HL-60 (cell line): ENCODE results near the gene XPO1.

ENCODE experiments used
- DNase-seq, 2 experiments: peaks; one replicate each; pipeline ENCODE4 v3.0.0-alpha.2; 2010 to 2020; ENCODE audit warnings: low read depth in 1 of 2, low spot score in 1 of 2
- H3K27ac ChIP-seq: fragments of 250-450 bp; sonication (Bioruptor Pico); replicated peaks from 2 replicates; pipeline ENCODE4 v1.5.1; 2020; ENCODE audit warnings: mild to moderate bottlenecking, moderate library complexity
- H3K27me3 ChIP-seq: fragments of 250-450 bp; sonication (Bioruptor Pico); 2 replicates; pipeline ENCODE4 v1.5.1; 2021; ENCODE audit warnings: mild to moderate bottlenecking, moderate library complexity; ENCODE audit not compliant: insufficient read depth, poor library complexity, severe bottlenecking
- H3K4me3 ChIP-seq: replicated peaks from 2 replicates; pipeline ENCODE4 v1.5.1; 2011; ENCODE audit warnings: mild to moderate bottlenecking, control low read depth, low read length; ENCODE audit not compliant: insufficient read depth
- GABPA ChIP-seq: IDR thresholded peaks from 2 replicates; pipeline ENCODE4 v1.6.1; 2012; ENCODE audit warnings: low read depth
- POLR2AphosphoS5 ChIP-seq: IDR thresholded peaks from 2 replicates; pipeline ENCODE4 v1.6.1; 2012; ENCODE audit warnings: low read depth
- SPI1 ChIP-seq: IDR thresholded peaks from 2 replicates; pipeline ENCODE4 v1.6.1; 2012; ENCODE audit warnings: low read depth, mild to moderate bottlenecking, borderline replicate concordance
- TF ChIP-seq, protein P1 (sequence below): IDR thresholded peaks from one replicate; pipeline ENCODE4 v1.5.1; 2011; ENCODE audit warnings: low read length, control low read depth, inconsistent platforms; ENCODE audit not compliant: insufficient read depth
- TF ChIP-seq, protein P2 (sequence below): IDR thresholded peaks from 2 replicates; pipeline ENCODE4 v1.6.1; 2012; ENCODE audit warnings: low read depth; ENCODE audit not compliant: insufficient replicate concordance

XPO1 gene

DNA sequence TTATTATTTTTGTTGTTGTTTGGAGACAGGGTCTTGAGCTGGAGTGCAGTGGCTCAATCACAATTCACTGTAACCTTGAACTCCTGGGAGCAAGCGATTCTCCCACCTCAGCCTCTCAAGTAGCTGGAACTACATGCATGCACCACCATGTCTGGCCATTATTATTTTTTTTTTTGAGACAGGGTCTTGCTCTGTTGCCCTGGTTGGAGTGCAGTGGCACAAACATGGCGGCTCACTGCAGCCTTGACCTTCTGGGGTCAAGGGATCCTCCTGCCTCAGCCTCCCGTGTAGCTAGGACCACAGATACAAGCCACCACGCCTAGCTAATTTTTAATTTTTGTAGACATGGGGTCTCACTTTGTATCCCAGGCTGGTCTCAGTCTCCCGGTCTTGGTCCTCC is 20.0 kb upstream of the XPO1 start:
- TF ChIP-seq GABPA = no peak

DNA sequence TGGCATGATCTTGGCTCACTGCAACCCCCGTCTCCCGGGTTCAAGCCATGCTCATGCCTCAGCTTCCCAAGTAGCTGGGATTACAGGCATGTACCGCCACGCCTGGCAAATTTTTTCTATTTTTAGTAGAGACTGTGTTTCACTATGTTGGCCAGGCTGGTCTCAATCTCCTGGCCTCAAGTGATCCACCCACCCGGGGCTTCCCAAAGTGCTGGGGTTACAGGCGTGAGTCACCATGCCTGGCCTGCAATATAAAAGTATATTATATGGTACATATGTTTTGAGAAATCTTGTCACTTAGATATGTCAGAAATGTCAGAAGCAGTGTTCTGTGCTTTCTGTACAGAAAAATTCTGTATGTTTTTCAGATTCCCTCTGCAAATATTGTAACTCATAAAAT is 19.2 kb upstream of the XPO1 start:
- no peak overlapping the region for H3K27ac ChIP-seq
- H3K4me3 ChIP-seq = no peak overlapping the region
- DNase-seq = no peak
- no peak for TF ChIP-seq GABPA
- TF ChIP-seq, protein P1, sequence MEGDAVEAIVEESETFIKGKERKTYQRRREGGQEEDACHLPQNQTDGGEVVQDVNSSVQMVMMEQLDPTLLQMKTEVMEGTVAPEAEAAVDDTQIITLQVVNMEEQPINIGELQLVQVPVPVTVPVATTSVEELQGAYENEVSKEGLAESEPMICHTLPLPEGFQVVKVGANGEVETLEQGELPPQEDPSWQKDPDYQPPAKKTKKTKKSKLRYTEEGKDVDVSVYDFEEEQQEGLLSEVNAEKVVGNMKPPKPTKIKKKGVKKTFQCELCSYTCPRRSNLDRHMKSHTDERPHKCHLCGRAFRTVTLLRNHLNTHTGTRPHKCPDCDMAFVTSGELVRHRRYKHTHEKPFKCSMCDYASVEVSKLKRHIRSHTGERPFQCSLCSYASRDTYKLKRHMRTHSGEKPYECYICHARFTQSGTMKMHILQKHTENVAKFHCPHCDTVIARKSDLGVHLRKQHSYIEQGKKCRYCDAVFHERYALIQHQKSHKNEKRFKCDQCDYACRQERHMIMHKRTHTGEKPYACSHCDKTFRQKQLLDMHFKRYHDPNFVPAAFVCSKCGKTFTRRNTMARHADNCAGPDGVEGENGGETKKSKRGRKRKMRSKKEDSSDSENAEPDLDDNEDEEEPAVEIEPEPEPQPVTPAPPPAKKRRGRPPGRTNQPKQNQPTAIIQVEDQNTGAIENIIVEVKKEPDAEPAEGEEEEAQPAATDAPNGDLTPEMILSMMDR = no peak
- TF ChIP-seq, protein P2, sequence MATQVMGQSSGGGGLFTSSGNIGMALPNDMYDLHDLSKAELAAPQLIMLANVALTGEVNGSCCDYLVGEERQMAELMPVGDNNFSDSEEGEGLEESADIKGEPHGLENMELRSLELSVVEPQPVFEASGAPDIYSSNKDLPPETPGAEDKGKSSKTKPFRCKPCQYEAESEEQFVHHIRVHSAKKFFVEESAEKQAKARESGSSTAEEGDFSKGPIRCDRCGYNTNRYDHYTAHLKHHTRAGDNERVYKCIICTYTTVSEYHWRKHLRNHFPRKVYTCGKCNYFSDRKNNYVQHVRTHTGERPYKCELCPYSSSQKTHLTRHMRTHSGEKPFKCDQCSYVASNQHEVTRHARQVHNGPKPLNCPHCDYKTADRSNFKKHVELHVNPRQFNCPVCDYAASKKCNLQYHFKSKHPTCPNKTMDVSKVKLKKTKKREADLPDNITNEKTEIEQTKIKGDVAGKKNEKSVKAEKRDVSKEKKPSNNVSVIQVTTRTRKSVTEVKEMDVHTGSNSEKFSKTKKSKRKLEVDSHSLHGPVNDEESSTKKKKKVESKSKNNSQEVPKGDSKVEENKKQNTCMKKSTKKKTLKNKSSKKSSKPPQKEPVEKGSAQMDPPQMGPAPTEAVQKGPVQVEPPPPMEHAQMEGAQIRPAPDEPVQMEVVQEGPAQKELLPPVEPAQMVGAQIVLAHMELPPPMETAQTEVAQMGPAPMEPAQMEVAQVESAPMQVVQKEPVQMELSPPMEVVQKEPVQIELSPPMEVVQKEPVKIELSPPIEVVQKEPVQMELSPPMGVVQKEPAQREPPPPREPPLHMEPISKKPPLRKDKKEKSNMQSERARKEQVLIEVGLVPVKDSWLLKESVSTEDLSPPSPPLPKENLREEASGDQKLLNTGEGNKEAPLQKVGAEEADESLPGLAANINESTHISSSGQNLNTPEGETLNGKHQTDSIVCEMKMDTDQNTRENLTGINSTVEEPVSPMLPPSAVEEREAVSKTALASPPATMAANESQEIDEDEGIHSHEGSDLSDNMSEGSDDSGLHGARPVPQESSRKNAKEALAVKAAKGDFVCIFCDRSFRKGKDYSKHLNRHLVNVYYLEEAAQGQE = no peak
- no peak for TF ChIP-seq POLR2AphosphoS5
- TF ChIP-seq SPI1 = no peak
- no peaks in the 10 kb centered on the region for H3K27me3 ChIP-seq

More for the DNA sequence above, 20.0 kb upstream of the XPO1 start:
- Histone ChIP-seq H3K27me3 (no peaks in the 10 kb centered on the region), H3K27ac (no peak overlapping the region), H3K4me3 (no peak overlapping the region)
- DNase-seq = no peak

DNA sequence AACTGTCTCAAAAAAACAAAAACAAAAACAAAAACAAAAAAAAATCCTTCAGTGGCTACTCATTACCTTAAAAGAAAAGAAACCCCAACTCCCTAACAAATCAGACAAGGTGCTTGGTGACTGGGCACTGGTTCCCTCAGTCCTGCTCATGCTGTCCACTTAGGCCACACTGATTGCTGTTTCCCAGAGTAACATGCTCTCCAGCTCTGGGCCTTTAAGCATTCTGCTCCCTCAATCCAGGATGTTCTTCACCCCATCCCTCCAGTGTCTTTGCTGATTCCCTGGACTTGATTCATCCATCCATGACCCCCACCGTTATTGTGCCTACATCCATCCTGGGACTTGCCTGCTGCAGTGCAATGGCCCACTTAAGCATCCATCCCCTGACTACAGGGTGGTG is 16.4 kb upstream of the XPO1 start:
- H3K27me3 ChIP-seq = no peaks in the 10 kb centered on the region
- H3K4me3 ChIP-seq = no peak overlapping the region
- DNase-seq = no peak
- TF ChIP-seq, protein P1 = no peak
- TF ChIP-seq, protein P2 = no peak
- TF ChIP-seq SPI1 (no peak), POLR2AphosphoS5 (no peak), GABPA (no peak)
- H3K27ac ChIP-seq = no peak overlapping the region

DNA sequence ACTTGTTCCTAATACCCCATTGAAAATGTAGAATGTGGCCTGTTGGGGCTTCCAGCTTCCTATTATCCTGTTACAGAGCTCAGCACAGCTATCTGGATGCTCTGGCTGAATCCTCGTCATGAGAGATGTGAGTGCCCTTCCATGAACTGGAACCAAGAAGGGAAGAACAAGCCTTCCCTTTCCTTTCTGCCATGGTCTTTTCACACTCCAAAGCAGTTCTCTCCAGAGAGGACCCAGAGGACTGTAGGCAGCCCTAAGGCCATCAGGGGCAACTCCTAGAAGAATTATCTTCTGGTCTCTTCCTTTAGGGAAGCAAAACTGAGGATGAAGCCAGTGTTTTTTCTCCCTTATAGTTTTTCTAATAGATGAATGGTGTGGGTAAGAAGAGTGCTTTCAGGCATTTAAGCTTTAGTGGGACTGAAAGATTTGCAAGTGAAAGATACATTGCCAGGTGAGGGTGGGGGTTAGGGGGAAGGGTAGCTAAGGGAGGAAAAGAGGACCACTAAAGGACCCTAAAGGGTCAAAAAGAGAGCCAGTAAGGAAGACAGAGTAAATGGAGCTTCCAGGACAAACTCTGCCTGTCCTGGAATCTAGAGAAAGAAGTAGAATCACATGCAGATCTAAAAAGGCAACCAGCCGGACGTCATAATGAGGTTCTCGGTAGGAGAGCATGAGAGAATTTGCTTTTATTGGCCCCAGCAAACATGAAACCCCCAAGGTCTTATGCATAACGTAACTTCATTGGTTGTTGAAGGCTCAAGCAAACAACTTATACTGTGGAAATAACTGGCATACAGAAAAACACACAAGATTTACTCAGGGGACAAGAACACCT is 12.4 kb upstream of the XPO1 start:
- Histone ChIP-seq H3K27me3 (no peaks in the 10 kb centered on the region), H3K4me3 (no peak overlapping the region), H3K27ac (no peak overlapping the region)
- TF ChIP-seq, protein P1 = no peak
- TF ChIP-seq POLR2AphosphoS5 = no peak
- TF ChIP-seq, protein P2 = no peak
- TF ChIP-seq SPI1 = no peak
- TF ChIP-seq GABPA = no peak
- no peak for DNase-seq
